Activated CD4-positive, alpha-beta T cell treated with anti-CD3 and anti-CD28 coated beads, Interleukin-2, amount 50 U/mL, for 48 hours (primary cell): Measurements from ENCODE around the gene CBLIF.
A peak's percentile ranks its signal among the peaks of the same experiment; 100 is the strongest.
"Not testable (repeated sequence)": the region's sequence is repeated elsewhere in the genome, so short reads cannot be mapped to it uniquely, and the experiment has no call there.

ENCODE experiments used
- DNase-seq, 2 experiments: peaks; one replicate each; pipeline ENCODE4 v3.0.0-alpha.2; 2020

Gene CBLIF

DNA sequence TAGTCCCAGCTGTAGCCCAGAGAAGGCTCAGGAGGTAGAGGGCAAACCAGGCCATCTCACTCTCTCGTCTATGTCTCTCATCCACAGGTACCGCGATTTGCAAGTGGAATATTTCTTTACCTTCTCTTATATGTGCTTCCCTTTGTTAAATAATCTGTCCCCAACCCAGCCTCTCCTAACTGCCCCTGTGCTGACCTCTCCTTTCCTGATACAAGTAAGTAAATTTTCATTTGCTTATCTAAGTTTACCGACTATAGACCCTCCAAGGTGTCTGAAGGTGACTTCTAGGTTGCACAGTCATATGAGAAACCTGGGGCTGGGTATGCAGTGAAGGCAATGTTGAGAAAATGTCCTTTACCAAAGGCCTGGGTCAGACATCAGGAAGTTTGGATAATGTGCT lies at the start of gene CBLIF:
TSS of gene CBLIF (minus strand) at position 101 of the 400 bp plus-strand sequence. CDS start at position 55, 46 bp downstream.
- DNase-seq = no peak

DNA sequence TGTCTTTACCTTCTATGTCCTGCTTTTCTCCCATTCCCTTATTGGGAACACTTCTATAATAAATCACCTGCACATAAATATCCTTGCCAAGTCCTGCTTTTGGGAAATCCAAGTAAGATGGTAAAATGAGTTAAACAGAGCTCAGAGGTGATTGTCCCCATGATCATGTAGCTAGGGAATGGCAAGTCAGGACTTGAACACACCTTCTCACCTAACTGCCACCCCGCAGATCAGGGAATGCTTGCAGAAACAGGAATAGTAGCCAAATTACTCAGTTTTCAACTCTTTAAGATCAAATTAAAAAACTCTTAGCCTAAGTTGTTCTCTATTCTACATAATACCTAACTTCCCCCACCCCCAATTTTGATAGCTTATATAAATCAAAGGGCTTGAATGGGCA lies 49.3 kb upstream of the CBLIF start:
- no peak for DNase-seq

GRCh38 chr11:59891781-59892181 lies 46.5 kb upstream of the CBLIF start:
- no peak for DNase-seq

DNA sequence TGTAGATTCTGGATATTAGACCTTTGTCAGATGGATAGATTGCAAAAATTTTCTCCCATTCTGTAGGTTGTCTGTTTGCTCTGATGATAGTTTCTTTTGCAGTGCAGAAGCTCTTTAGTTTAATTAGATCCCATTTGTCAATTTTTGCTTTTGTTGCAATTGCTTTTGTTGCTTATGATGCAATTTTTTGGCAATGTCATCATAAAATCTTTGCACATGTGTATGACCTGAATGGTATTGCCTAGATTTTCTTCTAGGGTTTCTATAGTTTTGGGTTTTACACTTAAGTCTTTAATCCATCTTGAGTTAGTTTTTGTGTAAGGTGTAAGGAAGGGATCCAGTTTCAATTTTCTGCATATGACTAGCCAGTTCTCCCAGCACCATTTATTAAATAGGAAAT lies 41.9 kb upstream of the CBLIF start:
- DNase-seq = not testable (repeated sequence)

GRCh38 chr11:59883597-59883996 lies 38.3 kb upstream of the CBLIF start:
- no peak for DNase-seq

DNA sequence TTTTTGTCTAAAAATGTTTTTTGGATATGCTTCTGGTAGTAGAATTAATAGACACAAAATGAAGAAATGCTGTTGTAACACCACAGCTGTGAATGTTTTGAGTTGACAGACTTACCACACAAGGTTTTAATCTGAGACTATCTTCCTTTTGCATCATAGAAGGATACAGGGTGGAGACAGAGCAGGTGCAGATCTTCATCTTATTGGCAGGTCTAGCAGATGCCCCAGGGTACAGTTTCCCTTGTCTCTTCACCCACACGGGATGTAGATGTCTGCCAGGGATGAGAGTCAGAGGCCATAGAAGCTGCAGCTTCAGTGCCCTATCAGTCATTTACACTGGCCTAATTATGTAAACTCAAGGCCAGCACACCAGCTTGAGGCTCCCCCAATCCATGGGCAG lies 34.3 kb upstream of the CBLIF start:
- DNase-seq = no peak

DNA sequence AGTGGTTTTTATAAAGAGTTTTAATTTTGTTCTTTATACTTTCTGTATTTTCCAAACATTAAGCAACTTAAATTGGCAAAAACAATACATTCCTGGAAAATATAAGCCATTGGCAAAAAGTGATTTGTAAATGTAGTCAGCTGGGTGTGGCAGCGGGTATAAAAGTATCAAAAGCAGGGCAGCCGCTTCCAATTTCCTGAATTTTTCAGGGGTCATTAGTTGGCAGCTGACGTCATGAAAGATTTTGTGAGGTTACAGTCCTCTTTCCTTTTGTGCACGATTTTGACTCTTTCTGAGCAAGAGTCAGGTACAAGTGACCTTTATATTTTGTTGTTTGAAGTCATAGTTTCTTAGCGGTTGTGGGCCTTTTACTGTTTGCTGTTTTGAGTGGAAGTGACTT lies 33.3 kb upstream of the CBLIF start, which contains the start of gene OOSP3:
TSS of gene OOSP3 (plus strand) at position 208 of the 400 bp plus-strand sequence. CDS start at position 235, 27 bp downstream.
- no peak for DNase-seq

- DNase-seq = no peak
Observed at GRCh38 chr11:59877784-59878183, 32.5 kb upstream of the CBLIF start.

- DNase-seq = no peak
Observed at GRCh38 chr11:59877325-59877724, 32.0 kb upstream of the CBLIF start.

GRCh38 chr11:59875856-59876519 lies 30.7 kb upstream of the CBLIF start:
- no peak for DNase-seq

DNA sequence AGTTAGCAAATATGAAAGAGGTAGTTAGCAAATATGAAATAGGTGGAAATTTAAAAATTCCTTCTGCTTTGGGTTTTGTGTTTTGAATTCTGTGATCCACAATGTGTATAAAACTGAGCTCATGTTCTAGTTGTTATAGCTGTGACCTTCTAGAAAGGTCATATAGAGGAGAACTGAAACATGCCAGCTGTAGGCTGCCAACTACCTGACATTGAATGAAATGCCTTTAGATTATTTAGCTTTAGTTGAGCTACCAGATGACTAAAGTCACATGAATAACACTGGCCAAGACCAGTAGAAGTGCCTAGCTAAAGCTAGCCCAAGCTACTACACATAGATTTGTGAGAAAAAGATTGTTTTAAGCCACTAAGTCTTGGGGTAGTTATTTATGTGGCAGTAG lies 26.8 kb upstream of the CBLIF start:
- DNase-seq = no peak

GRCh38 chr11:59867946-59868345 lies 22.6 kb upstream of the CBLIF start:
- no peak for DNase-seq

- no peak for DNase-seq
Observed at GRCh38 chr11:59866836-59867235, 21.5 kb upstream of the CBLIF start.

DNA sequence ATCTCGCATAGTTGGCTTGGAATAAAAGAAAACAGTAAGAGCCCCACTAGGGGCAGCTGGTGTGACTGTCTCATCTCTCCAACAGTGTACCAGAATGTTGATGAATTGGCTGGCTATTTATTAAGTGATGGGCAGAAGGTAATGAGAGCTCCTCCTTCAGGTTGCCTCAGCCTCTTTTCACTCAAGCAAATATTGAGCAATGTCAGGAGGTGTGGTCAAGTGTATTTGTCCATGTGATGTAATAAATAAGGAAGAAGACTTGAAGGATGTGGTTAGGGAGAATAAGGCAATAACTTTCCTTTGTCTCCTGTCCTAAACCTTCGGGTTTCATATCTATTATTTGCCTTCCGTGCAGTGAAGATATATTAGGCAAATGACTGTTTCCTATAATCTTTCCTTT lies 21.1 kb upstream of the CBLIF start, which contains the start of gene TCN1:
TSS of gene TCN1 (minus strand) at position 91 of the 400 bp plus-strand sequence. CDS start at position 74, 17 bp downstream.
- no peak for DNase-seq

GRCh38 chr11:59865031-59865430 lies 19.7 kb upstream of the CBLIF start:
- no peak for DNase-seq

DNA sequence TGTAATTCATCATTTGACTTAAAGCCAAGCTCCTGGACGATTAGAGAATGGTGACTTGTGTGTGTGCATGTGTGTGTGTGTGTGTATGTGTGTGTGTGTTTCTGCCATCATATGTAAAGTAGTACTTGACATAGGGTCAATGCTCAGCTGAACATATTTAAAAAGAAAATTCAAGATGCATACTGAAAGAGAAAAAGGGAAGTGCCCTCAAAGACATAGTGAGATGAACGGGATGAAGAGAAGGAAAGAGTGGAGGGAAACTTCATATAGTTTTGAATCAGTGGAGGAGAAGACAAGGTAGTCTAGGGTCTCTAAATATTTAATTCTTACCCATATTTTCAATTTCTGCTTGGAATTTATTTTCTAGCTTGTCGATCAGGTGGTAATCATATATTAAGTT lies 17.0 kb upstream of the CBLIF start:
- DNase-seq = no peak

DNA sequence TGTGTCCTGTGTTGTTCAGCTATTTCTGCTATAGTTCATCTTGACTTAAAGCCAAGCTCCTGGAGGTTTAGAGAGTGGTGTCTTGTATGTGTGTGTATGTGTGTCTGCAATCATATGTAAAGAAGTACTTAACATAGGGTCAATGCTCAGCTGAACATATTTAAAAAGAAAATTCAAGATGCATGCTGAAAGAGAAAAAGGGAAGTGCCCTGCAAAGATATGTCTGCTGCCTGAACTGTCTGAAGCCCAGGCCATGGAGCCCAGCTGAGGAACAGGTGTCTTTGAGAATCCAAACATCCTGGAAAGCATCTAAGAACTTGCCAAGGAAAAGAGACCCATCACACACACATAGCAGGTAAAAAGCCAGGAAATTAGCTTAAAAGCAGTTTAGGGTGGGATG lies 14.4 kb upstream of the CBLIF start:
- no peak for DNase-seq

GRCh38 chr11:59857439-59858434 lies 12.4 kb upstream of the CBLIF start:
- peak; percentile 4 to 14 for DNase-seq

GRCh38 chr11:59854871-59855270 lies 9.6 kb upstream of the CBLIF start:
- no peak for DNase-seq

GRCh38 chr11:59851416-59851815 lies 6.1 kb upstream of the CBLIF start:
- DNase-seq = not testable (repeated sequence)

- not testable (repeated sequence) for DNase-seq
Observed at GRCh38 chr11:59849551-59849950, 4.3 kb upstream of the CBLIF start.

DNA sequence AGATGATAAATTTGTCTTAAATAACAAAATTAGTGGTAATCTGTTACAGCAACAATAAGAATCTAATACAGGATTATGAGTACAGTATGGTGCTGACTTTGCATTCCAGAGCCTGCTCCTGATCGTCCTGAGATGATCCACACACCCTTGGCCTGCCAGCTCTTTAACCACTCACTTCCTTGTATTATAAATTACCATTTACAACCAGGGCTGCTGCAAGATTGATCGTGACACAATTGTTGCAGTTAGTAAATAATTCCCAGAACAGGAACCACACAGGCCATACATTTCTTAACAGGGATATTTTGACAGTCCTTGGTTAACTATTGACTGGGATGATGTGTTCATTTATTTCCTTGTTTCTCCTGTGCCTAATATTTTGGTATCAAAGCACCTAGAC lies 3.8 kb upstream of the CBLIF start:
- no peak for DNase-seq

DNA sequence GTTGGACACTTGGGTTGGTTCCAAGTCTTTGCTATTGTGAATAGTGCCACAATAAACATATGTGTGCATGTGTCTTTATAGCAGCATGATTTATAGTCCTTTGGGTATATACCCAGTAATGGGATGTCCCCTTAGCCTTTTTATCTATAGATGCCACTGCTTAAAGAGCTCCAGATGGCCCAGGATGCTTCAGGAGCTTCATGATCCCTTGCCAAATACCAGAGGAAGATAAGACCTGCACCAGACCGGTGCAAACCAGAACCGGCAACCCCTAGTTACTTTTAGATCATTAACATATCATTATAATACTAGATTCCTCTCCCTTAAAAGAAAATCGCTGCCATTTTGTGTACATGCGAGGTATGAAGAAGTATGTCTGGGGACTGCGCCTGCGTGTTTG lies 3.1 kb upstream of the CBLIF start:
- DNase-seq = not testable (repeated sequence)

DNA sequence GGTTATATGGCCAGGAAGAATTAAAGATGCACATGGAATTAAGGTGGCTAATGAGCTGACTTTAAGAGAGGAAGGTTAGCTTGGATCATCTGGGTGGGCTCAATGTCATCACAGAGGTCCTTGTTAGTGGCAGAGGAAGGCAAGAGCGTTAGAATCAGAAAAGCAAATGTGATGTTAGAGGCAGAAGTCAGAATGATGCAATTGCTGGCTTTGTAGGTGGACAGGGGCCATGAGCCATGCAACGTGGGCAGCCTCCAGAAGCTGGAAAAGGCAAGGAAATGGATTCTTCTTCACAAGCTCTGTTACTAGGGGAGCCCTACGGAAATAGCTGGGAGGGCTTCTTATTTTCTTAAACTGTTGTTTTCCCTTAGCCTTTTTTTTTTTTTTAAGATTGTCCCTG lies 2.3 kb upstream of the CBLIF start:
- DNase-seq = no peak
